Fibroblast of lung (primary cell): Measurements from ENCODE around the gene PLCXD1.

ENCODE experiments used
- EZH2 ChIP-seq: IDR thresholded peaks from 2 replicates; pipeline ENCODE4 v1.5.1; 2012; ENCODE audit warnings: low read length, control low read depth, mild to moderate bottlenecking; ENCODE audit errors: missing control alignments
- TF ChIP-seq, protein P1 (sequence below), 2 donors: IDR thresholded peaks in 1 of 2; conservative IDR thresholded peaks in 1 of 2; 1 replicate in 1 of 2; 2 replicates in 1 of 2; pipeline ENCODE4 v1.5.1; 2011 to 2012; ENCODE audit warnings: low read length in 2 of 2, control low read depth in 1 of 2, inconsistent platforms in 1 of 2, low read depth in 1 of 2, mild to moderate bottlenecking in 1 of 2

DNA sequence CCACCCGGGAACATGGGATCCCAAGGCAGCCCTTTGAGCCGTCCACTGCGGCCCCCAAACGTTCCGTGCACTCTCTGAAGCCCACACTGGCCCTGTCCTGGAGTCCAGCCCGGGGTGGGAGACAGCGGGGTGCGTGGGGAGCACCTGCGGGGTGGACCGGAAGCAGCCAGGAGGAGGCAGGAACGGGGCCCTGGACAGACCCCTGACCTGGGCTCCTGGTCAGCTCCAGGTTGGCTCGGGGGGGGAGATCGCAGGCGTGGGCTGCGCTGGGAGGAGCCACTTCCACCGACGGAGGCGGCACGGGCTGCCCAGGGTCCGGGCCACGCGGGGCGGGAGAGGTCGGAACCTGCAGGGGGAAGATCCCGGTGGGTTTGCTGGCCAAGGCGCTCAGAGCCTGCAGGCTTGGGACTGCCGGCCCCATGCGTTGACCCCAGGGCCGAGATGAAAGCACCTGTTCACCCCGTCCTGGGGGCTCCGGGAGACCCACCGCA lies 5.7 kb upstream of the PLCXD1 start:
- TF ChIP-seq, protein P1, sequence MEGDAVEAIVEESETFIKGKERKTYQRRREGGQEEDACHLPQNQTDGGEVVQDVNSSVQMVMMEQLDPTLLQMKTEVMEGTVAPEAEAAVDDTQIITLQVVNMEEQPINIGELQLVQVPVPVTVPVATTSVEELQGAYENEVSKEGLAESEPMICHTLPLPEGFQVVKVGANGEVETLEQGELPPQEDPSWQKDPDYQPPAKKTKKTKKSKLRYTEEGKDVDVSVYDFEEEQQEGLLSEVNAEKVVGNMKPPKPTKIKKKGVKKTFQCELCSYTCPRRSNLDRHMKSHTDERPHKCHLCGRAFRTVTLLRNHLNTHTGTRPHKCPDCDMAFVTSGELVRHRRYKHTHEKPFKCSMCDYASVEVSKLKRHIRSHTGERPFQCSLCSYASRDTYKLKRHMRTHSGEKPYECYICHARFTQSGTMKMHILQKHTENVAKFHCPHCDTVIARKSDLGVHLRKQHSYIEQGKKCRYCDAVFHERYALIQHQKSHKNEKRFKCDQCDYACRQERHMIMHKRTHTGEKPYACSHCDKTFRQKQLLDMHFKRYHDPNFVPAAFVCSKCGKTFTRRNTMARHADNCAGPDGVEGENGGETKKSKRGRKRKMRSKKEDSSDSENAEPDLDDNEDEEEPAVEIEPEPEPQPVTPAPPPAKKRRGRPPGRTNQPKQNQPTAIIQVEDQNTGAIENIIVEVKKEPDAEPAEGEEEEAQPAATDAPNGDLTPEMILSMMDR (conservative IDR thresholded peaks at IDR 0.05 in 1 of 2, IDR thresholded peaks at IDR 0.05 in 1 of 2; ENCODE audit: low read depth in 1 of 2, low read length in 2 of 2) = no peak
- TF ChIP-seq EZH2 = no peak
